IMR-90 (cell line): ENCODE results near the gene APOL3. TPM values are rescaled to one million over a fixed set of nuclear protein-coding genes. Genes with fewer than 3 reads are reported as not detected.

Experiments used
- ATAC-seq: fragments of 200-7000 bp; cut with Tn5 transposase; 2 replicates; pipeline ENCODE4 v1.9.1; 2020; ENCODE audit warnings: low read depth, mild to moderate bottlenecking, moderate library complexity
- BruUV-seq: library from RNA; stranded (reverse); fragments of 400-500 nt; replicated peaks from 2 replicates; lab custom pipeline; 2021; lab: Mats Ljungman, UMichigan
- CTCF ChIA-PET: fragments of 300-600 bp; formaldehyde crosslinking; extraction: SDS; loops from one replicate; lab custom pipeline; 2021; ENCODE audit warnings: antibody characterized with exemption; lab: Yijun Ruan, JAX
- POLR2A ChIA-PET: fragments of 300-600 bp; sonication (Branson Sonifier 250); formaldehyde crosslinking; loops from one replicate; lab custom pipeline; 2022; ENCODE audit warnings: antibody characterized with exemption; ENCODE audit not compliant: unreplicated experiment; lab: Charles Lee
- DNase-seq: peaks from one replicate; pipeline ENCODE4 v3.0.0; 2013
- H2AFZ ChIP-seq: replicated peaks from 2 replicates; pipeline ENCODE3; 2013; ENCODE audit warnings: low read length, mild to moderate bottlenecking; ENCODE audit not compliant: poor library complexity
- H2AK5ac ChIP-seq: 2 replicates; pipeline ENCODE4 v1.6.1; 2013; ENCODE audit warnings: low read depth, low read length, inconsistent platforms
- H2AK9ac ChIP-seq: replicated peaks from 2 replicates; pipeline ENCODE3; 2013; ENCODE audit warnings: mild to moderate bottlenecking, low read depth, low read length, moderate library complexity; ENCODE audit not compliant: poor library complexity
- H2BK120ac ChIP-seq: 2 replicates; pipeline ENCODE4 v1.6.1; 2013; ENCODE audit warnings: low read depth, low read length, inconsistent platforms
- H2BK15ac ChIP-seq: 3 replicates; pipeline ENCODE4 v1.6.1; 2013; ENCODE audit warnings: low read depth, low read length, inconsistent platforms
- H2BK20ac ChIP-seq: 2 replicates; pipeline ENCODE4 v1.6.1; 2013; ENCODE audit warnings: low read depth, mild to moderate bottlenecking, inconsistent platforms, low read length, moderate library complexity
- H2BK5ac ChIP-seq: 2 replicates; pipeline ENCODE4 v1.6.1; 2013; ENCODE audit warnings: mild to moderate bottlenecking, low read depth, low read length, inconsistent platforms; ENCODE audit not compliant: poor library complexity, severe bottlenecking
- H3K14ac ChIP-seq: replicated peaks from 2 replicates; pipeline ENCODE4 v1.6.1; 2013; ENCODE audit warnings: low read depth, low read length, inconsistent platforms
- H3K18ac ChIP-seq: 2 replicates; pipeline ENCODE4 v1.6.1; 2013; ENCODE audit warnings: low read depth, low read length, control low read depth
- H3K23ac ChIP-seq: 2 replicates; pipeline ENCODE4 v1.6.1; 2013; ENCODE audit warnings: low read depth, low read length, inconsistent platforms
- H3K27ac ChIP-seq: 2 replicates; pipeline ENCODE4 v1.5.1; 2013; ENCODE audit warnings: mild to moderate bottlenecking, control low read depth, low read length; ENCODE audit not compliant: insufficient read depth
- H3K27me3 ChIP-seq: 2 replicates; pipeline ENCODE4 v1.6.1; 2013; ENCODE audit warnings: low read length; ENCODE audit not compliant: control insufficient read depth, insufficient read depth
- H3K36me3 ChIP-seq: 2 replicates; pipeline ENCODE4 v1.6.1; 2013; ENCODE audit warnings: low read length, mixed read lengths; ENCODE audit not compliant: control insufficient read depth, insufficient read depth
- H3K4ac ChIP-seq: 2 replicates; pipeline ENCODE4 v1.6.1; 2013; ENCODE audit warnings: low read depth, low read length, inconsistent platforms
- H3K4me1 ChIP-seq: 2 replicates; pipeline ENCODE4 v1.6.1; 2013; ENCODE audit warnings: low read length, mixed read lengths; ENCODE audit not compliant: control insufficient read depth, insufficient read depth
- H3K4me2 ChIP-seq: 2 replicates; pipeline ENCODE4 v1.6.1; 2013; ENCODE audit warnings: low read depth, mild to moderate bottlenecking, control low read depth, low read length, moderate library complexity
- H3K4me3 ChIP-seq: 2 replicates; pipeline ENCODE4 v1.5.1; 2013; ENCODE audit warnings: low read depth, mild to moderate bottlenecking, control low read depth, low read length, moderate library complexity; ENCODE audit not compliant: insufficient read depth
- H3K56ac ChIP-seq: 2 replicates; pipeline ENCODE4 v1.6.1; 2013; ENCODE audit warnings: low read length, inconsistent platforms; ENCODE audit not compliant: insufficient read depth; ENCODE audit errors: extremely low read depth
- H3K79me1 ChIP-seq, 2 experiments: 2 replicates each; pipeline ENCODE4 v1.6.1; 2013; ENCODE audit warnings: low read length in 2 of 2, inconsistent platforms in 1 of 2, low read depth in 1 of 2
- H3K9ac ChIP-seq: 2 replicates; pipeline ENCODE4 v1.6.1; 2013; ENCODE audit warnings: low read depth, low read length, control low read depth
- H3K9me1 ChIP-seq: 2 replicates; pipeline ENCODE4 v1.6.1; 2013; ENCODE audit warnings: low read length, inconsistent platforms; ENCODE audit not compliant: insufficient read depth
- H3K9me3 ChIP-seq: 2 replicates; pipeline ENCODE4 v1.6.1; 2013; ENCODE audit warnings: low read length; ENCODE audit not compliant: control insufficient read depth, insufficient read depth
- H4K20me1 ChIP-seq: 2 replicates; pipeline ENCODE4 v1.6.1; 2013; ENCODE audit warnings: low read length, inconsistent platforms; ENCODE audit not compliant: insufficient read depth
- H4K5ac ChIP-seq: 2 replicates; pipeline ENCODE4 v1.6.1; 2013; ENCODE audit warnings: mild to moderate bottlenecking, low read depth, low read length, control low read depth
- H4K8ac ChIP-seq, 2 experiments: 2 replicates each; pipeline ENCODE4 v1.6.1; 2013; ENCODE audit warnings: low read depth in 2 of 2, low read length in 2 of 2, control low read depth in 1 of 2, inconsistent platforms in 1 of 2
- H4K91ac ChIP-seq: 2 replicates; pipeline ENCODE4 v1.6.1; 2013; ENCODE audit warnings: low read depth, low read length, inconsistent platforms; ENCODE audit not compliant: insufficient read depth
- CEBPB ChIP-seq: IDR thresholded peaks from 2 replicates; pipeline ENCODE4 v1.6.1; 2012; ENCODE audit warnings: low read depth, low read length, improper control_type of control experiment
- MAFK ChIP-seq: IDR thresholded peaks from 2 replicates; pipeline ENCODE4 v1.6.1; 2012; ENCODE audit warnings: low read depth, low read length, improper control_type of control experiment
- MXI1 ChIP-seq: IDR thresholded peaks from 2 replicates; pipeline ENCODE4 v1.6.1; 2012; ENCODE audit warnings: low read depth, mild to moderate bottlenecking, low read length, moderate library complexity, borderline replicate concordance
- RAD21 ChIP-seq: IDR thresholded peaks from 2 replicates; pipeline ENCODE4 v1.6.1; 2012; ENCODE audit warnings: low read length, improper control_type of control experiment
- RCOR1 ChIP-seq: IDR thresholded peaks from 2 replicates; pipeline ENCODE4 v1.6.1; 2012; ENCODE audit warnings: mild to moderate bottlenecking, low read length, improper control_type of control experiment; ENCODE audit not compliant: insufficient replicate concordance
- RFX5 ChIP-seq: IDR thresholded peaks from 2 replicates; pipeline ENCODE4 v1.8.0; 2012; ENCODE audit warnings: low read depth, mild to moderate bottlenecking, low read length, moderate library complexity
- USF2 ChIP-seq: fragments of 150-350 bp; IDR thresholded peaks from 2 replicates; pipeline ENCODE4 v1.6.1; 2017; ENCODE audit warnings: mild to moderate bottlenecking, antibody characterized with exemption, low read length, low read depth
- WGBS, 2 experiments: methylation state at CpG; one replicate each; pipeline versions ENCODE4 v1.1.5 to v1.1.7; 2013; ENCODE audit warnings: missing lambda C conversion rate in 2 of 2; ENCODE audit not compliant: insufficient read length in 1 of 2; ENCODE audit errors: extremely low coverage in 2 of 2; 5-methylcytosine and 5-hydroxymethylcytosine counted together
- dilution Hi-C: fragments of 300-500 bp; cut with HindIII; formaldehyde crosslinking; loops from one replicate; pipeline ENCODE4 v1.14.3; 2018; ENCODE audit warnings: low sequenced_read_pairs; ENCODE audit not compliant: unreplicated experiment
- in situ Hi-C: fragments of 300-500 bp; cut with MboI; formaldehyde crosslinking; loops from 3 replicates; pipeline ENCODE4 v1.14.3; 2019; ENCODE audit warnings: low sequenced_read_pairs, inconsistent platforms, mixed read lengths
- intact Hi-C: fragments of 100-400 bp; cut with micrococcal nuclease; formaldehyde crosslinking; loops from 2 replicates; pipeline ENCODE4 v1.10.0; 2022
- polyA plus RNA-seq, 3 experiments: library from polyadenylated mRNA; depleted of rRNA; stranded (reverse); fragments of >200 nt; gene quantifications; 2 replicates each; pipeline ENCODE4 v1.2.3, GENCODE V29; 2012; ENCODE audit warnings: low replicate concordance in 1 of 3
- total RNA-seq: library from RNA; depleted of rRNA; stranded (reverse); fragments of >200 nt; gene quantifications from 2 replicates; pipeline ENCODE4 v1.2.3, GENCODE V29; 2012

The APOL3 gene
- total and polyA plus RNA-seq, 2 of the 4 experiments (the other 2 are of a cell fraction): 1.4 to 2.3 TPM

DNA sequence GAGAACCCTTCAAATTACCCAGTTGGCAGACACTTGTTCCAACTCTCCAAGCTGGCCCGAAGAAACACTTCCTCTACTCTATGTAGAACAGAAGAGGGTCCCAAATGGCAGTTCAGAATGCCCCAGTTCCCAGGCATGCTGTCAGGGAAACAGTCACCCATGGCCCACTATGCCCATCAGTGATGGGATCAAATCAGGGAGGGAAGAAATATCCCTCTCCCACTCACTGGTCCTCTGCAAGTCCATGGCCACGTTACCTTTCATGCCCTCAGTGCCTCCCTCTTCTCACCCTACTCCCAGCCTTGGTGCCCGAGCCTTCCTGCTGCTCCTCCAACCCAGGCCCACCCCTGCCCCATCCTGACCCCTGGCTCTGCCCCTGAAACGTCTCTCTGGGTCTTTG is 16.6 kb downstream of the APOL3 start:
- Histone ChIP-seq H3K27me3 (peaks cover 10% of the 10 kb centered on the region), H2BK120ac (no peak overlapping the region), H4K8ac (no peak overlapping the region), H3K23ac (no peak overlapping the region), H3K9me1 (no peaks in the 10 kb centered on the region), H3K9me3 (no peaks in the 10 kb centered on the region), H3K4ac (no peak overlapping the region), H3K4me1 (no peaks in the 10 kb centered on the region), H3K18ac (no peak overlapping the region), H3K56ac (no peak overlapping the region), H3K79me1 (no peaks in the 10 kb centered on the region), H3K36me3 (no peaks in the 10 kb centered on the region), H4K91ac (no peak overlapping the region), H3K9ac (no peak overlapping the region), H2BK20ac (no peak overlapping the region), H4K20me1 (no peaks in the 10 kb centered on the region), H4K5ac (no peak overlapping the region), H3K4me3 (no peak overlapping the region), H2AK9ac (no peak overlapping the region), H2AFZ (no peak overlapping the region), H3K4me2 (no peak overlapping the region), H2BK15ac (no peak overlapping the region), H3K14ac (no peak overlapping the region), H3K27ac (no peak overlapping the region), H2BK5ac (no peak overlapping the region), H2AK5ac (no peak overlapping the region)
- dilution Hi-C loops: no loop called here
- no peak for TF ChIP-seq USF2
- TF ChIP-seq MXI1: no peak
- TF ChIP-seq CEBPB: no peak
- no peak for TF ChIP-seq RFX5
- no peak for TF ChIP-seq MAFK
- no peak for TF ChIP-seq RCOR1
- TF ChIP-seq RAD21: no peak
- DNase-seq: no peak
- POLR2A ChIA-PET: no interaction called here
- CTCF ChIA-PET: no interaction called here
- ATAC-seq: no peak
- 0% methylated on average over 1 of the region's 4 CpGs; no CpG with 5 or more reads in 1 of the 2 experiments for WGBS, 2 experiments
- intact Hi-C loops: loop anchor here (2.0 kb wide), 1 partner anchor 343 kb away; no protein-coding TSS in a partner anchor
- in situ Hi-C loops: loop anchor here (5.0 kb wide), 2 partner anchors 38 to 343 kb away; no protein-coding TSS in a partner anchor
- BruUV-seq: no TSS peak
